ENCODE data around the gene IRAK2.

- TF ChIP-seq CTCF (IDR thresholded peaks at IDR 0.05) (no peak), POLR2A (IDR thresholded peaks at IDR 0.05) (no peak)
Measured at GRCh38 chr3:10281951-10282350, 117.2 kb downstream of the IRAK2 start.
